ENCODE data around the gene ZMIZ1.

ZMIZ1 gene

DNA sequence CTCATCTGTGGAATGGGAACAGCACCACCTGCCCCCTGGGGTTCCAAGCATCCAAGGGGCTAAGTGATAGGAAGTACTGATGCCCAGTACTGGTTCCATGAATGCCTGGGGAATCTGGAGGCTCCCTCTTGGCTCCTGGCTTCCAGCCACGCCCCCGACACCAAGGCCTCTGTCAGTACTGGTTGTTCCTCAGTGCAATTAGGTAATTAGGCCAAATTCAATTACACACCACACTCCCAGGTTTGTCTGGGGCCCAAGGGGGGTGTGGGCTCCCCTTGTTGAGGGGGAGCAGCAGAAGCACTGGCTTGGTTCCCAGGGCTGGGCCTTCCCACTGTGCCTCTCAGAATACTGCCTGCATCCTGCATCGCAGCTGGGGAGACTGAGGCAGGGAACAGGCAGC is 164.1 kb downstream of the ZMIZ1 start:
- H3K4me3 ChIP-seq (ENCODE audit: control insufficient read depth, low read depth, low read length), result no peak overlapping the region
- TF ChIP-seq, protein P1, sequence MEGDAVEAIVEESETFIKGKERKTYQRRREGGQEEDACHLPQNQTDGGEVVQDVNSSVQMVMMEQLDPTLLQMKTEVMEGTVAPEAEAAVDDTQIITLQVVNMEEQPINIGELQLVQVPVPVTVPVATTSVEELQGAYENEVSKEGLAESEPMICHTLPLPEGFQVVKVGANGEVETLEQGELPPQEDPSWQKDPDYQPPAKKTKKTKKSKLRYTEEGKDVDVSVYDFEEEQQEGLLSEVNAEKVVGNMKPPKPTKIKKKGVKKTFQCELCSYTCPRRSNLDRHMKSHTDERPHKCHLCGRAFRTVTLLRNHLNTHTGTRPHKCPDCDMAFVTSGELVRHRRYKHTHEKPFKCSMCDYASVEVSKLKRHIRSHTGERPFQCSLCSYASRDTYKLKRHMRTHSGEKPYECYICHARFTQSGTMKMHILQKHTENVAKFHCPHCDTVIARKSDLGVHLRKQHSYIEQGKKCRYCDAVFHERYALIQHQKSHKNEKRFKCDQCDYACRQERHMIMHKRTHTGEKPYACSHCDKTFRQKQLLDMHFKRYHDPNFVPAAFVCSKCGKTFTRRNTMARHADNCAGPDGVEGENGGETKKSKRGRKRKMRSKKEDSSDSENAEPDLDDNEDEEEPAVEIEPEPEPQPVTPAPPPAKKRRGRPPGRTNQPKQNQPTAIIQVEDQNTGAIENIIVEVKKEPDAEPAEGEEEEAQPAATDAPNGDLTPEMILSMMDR (conservative IDR thresholded peaks at IDR 0.05; ENCODE audit: control insufficient read depth, insufficient read depth, low read depth, low read length), result no peak

DNA sequence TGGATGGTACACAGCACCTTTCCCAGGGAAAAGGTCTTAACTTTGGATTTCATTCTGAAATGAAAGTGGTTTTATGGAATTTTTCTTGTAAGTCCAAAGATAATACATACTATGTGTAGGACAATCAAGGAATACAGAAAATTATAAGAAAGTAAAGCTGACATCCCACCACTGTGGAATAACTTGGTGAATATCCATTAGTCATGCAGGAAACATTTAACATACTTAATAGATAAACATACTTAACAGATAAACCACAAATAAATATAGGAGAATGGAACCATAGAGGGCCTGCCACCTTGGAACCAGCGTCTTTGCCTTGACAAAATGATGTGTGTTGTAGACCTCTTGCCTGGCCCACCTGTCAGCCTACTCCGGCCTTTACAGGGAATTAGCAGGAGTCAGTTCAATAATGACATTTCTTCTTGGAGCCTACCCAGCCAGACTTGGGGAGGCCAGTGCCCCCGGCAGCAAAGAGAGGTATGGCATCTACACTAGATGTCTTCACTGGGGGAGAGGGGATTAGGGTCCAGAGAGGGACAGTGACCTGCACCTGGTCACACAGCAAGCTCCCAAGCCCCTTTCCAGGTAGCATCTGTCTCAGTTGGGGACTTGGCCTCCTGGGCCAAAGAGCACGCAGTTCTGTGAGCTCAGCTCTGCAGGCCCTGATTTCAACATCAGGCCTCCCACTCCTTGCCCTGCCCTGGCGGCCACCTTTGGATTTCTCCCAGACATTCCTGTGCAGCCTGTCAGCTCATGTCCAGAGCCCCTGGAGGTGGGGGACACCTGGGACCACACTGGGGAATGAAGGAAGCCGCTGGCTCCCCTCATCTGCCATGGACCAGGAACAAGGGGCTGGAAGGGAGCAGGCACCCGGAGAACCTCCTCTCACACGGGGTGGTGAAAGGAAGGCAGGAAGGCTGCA is 165.9 kb downstream of the ZMIZ1 start:
- H3K4me3 ChIP-seq (ENCODE audit: control insufficient read depth, low read depth, low read length), result no peak overlapping the region
- TF ChIP-seq, protein P1 (conservative IDR thresholded peaks at IDR 0.05; ENCODE audit: control insufficient read depth, insufficient read depth, low read depth, low read length), result no peak
- DNase-seq (ENCODE audit: low read depth), result peak; percentile 30

More for the DNA sequence above, 164.1 kb downstream of the ZMIZ1 start:
- DNase-seq (ENCODE audit: low read depth), result no peak

DNA sequence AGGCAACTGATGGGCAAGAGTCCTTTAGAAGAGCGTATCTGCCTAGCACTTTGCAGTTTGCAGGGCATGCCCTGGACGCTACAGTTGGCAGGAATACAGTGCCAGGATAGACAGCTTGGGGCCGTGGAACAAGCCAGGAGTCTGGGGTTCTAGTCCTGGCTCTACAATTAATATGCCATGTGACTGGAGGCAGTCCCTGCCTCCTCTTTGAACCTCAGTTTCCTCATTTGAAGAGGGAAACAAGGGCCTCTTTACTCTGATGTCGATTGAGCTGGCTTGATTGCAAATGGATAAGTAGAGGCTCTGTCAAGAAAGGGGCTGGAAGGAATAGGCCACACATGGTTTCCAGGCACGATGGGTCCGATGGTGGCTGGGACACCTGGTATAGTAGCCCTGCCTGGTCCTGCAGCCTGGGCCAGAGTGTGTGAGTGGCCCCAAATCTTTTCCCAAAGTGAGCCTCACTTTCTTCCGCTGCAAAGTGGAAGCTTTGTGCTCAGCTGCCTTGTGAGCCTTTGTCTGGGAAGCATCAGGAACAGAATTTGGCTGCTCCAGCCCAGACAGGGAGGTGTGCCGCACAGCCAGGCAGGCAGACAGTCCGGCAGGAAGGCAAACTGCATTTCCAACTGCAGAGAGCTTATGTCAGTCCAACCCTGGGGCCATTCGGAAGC is 167.1 kb downstream of the ZMIZ1 start:
- TF ChIP-seq, protein P1 (conservative IDR thresholded peaks at IDR 0.05; ENCODE audit: control insufficient read depth, insufficient read depth, low read depth, low read length), result no peak
- no peak overlapping the region for H3K4me3 ChIP-seq (ENCODE audit: control insufficient read depth, low read depth, low read length)
- DNase-seq (ENCODE audit: low read depth), result no peak

DNA sequence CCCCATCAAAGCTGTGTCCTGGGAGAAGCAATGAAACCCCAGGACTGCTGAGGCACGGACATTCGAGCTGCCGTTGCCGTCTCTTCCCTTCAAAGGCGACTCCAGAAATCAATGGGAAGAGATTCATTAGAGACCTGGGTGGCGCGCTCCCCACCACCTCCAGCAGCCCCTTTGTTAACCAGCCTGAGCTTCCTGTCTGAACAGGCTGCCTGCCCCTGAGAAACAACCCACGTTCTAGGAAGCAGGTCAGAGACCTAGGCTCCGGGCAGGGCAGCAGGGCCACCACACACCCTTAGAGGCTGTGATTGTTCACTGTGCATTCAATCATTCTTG is 167.6 kb downstream of the ZMIZ1 start:
- DNase-seq (ENCODE audit: low read depth), result no peak

DNA sequence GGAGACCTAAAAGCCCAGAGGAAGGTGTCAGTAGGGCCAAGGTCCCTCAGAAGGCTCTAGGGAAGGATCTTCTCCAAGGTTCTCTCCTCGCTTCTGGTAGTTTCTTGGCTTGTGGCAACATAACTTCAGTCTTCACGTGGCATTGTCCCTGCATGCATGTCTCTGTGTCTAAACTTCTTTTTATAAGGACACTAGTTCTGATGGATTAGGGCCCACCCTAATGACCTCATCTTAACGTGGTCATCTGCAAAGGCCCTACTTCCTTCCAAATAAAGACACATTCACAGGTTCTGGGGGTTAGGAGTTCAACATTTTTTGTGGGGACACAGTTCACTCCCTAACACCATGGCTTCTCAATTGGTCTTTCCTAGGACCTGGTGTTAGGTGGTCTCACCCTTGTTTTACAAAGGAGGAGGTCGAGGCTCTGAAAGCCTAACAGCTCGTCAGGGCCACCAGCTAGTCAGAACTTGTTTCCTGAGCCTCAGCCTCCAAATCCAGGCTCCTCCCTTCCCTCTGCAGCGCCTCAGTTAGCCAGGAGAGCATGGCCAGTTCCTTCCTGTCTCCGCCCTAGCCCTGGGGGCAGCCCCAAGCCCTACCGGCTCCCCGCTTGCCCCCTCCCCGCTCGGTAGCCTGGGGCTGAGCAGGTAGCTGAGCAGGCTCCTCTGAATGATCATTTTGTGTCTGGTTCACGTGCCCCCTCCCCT is 168.8 kb downstream of the ZMIZ1 start:
- no peak for DNase-seq (ENCODE audit: low read depth)
- no peak overlapping the region for H3K4me3 ChIP-seq (ENCODE audit: control insufficient read depth, low read depth, low read length)
- TF ChIP-seq, protein P1 (conservative IDR thresholded peaks at IDR 0.05; ENCODE audit: control insufficient read depth, insufficient read depth, low read depth, low read length), result no peak

More for the DNA sequence above, 167.6 kb downstream of the ZMIZ1 start:
- TF ChIP-seq, protein P1 (conservative IDR thresholded peaks at IDR 0.05; ENCODE audit: control insufficient read depth, insufficient read depth, low read depth, low read length), result no peak
- no peak overlapping the region for H3K4me3 ChIP-seq (ENCODE audit: control insufficient read depth, low read depth, low read length)

DNA sequence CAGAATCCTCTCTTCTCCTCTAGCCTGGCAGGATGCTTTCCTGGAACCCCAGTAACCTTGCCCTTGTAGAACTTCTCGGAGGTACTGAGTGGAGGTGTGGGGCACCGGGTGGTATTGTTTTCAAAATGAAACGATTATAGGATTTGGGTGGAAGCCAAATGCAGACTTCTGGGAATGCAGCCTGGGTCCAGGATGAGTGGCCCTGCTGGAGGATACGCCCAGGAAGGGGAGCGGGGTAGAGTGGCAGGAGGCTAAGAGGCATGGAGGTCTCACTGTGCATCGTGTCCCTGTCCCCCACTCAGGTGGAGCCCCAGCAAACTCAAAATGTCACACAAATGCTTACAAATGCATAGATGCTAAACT is 169.4 kb downstream of the ZMIZ1 start:
- no peak overlapping the region for H3K4me3 ChIP-seq (ENCODE audit: control insufficient read depth, low read depth, low read length)
- DNase-seq (ENCODE audit: low read depth), result no peak
- TF ChIP-seq, protein P1 (conservative IDR thresholded peaks at IDR 0.05; ENCODE audit: control insufficient read depth, insufficient read depth, low read depth, low read length), result no peak
